Measurements from ENCODE around the gene LGALS7B. TPM values are rescaled to one million over a fixed set of nuclear protein-coding genes. Genes with fewer than 3 reads are reported as not detected.

Gene LGALS7B
- total and polyA plus RNA-seq, 2 experiments from 2014 or later, result 2.4 to 6.6 TPM

DNA sequence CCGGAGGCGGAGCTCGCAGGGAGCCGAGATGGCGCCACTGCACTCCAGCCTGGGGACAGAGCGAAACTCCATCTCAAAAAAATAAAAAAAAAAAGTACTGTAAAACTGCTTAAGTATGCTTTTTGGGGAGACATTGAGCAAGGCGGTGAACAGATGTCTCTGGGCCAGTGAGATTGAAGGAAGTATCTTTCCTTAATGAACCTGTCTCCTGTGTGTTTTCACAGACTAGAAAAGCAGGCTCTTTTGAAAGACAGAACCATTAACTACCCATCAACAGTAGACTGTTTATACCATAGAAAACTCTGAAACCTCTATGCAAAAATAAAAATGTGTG, 44.1 kb downstream of the LGALS7B start:
- ATAC-seq (no peak), DNase-seq (ENCODE audit: low spot score) (no peak)
- peak overlapping the region; percentile 56; the same call in 1 of the 2 replicates for H3K27ac Mint-ChIP-seq
- peaks cover 15% of the 10 kb centered on the region for H3K27me3 Mint-ChIP-seq (ENCODE audit: insufficient read depth, low read depth, poor library complexity)
- H4K20me1 ChIP-seq (replicated peaks; ENCODE audit: insufficient read depth), result peaks cover 9% of the 10 kb centered on the region
- no peaks in the 10 kb centered on the region for H3K9me2 ChIP-seq (ENCODE audit: insufficient read depth)
- H3K9me3 Mint-ChIP-seq, result no peaks in the 10 kb centered on the region
- peaks cover 8% of the 10 kb centered on the region; the same call in 1 of the 2 replicates for H3K79me2 ChIP-seq (replicated peaks; ENCODE audit: insufficient read depth)
- H3K4me3 Mint-ChIP-seq, result no peak overlapping the region
- H3K36me3 ChIP-seq (ENCODE audit: insufficient read depth), result peaks cover 21% of the 10 kb centered on the region
- H3K4me3 ChIP-seq, result no peak overlapping the region
- H3K4me2 ChIP-seq, result no peak overlapping the region
- peaks cover 18% of the 10 kb centered on the region for H3K4me1 ChIP-seq (ENCODE audit: insufficient read depth)
- H2AFZ ChIP-seq, result no peak overlapping the region
- H3K27ac ChIP-seq (ENCODE audit: low read depth), result peak overlapping the region; percentile 86
- no peak for TF ChIP-seq ZNF114 (CRISPR knock-in tag; IDR thresholded peaks at IDR 0.05)
- peaks cover 53% of the 10 kb centered on the region for H3K36me3 Mint-ChIP-seq (ENCODE audit: low read depth)
- H3F3A ChIP-seq (replicated peaks; ENCODE audit: low read depth), result peaks cover 55% of the 10 kb centered on the region
- peaks cover 13% of the 10 kb centered on the region for H3K4me1 Mint-ChIP-seq
- no peaks in the 10 kb centered on the region for H3K27me3 ChIP-seq (ENCODE audit: insufficient read depth)

- TF ChIP-seq ZNF462 (CRISPR knock-in tag; IDR thresholded peaks at IDR 0.05) (no peak), STAT1 (IDR thresholded peaks at IDR 0.05; ENCODE audit: unreplicated experiment) (no peak), CREB1 (CRISPR knock-in tag; IDR thresholded peaks at IDR 0.05; ENCODE audit: low read depth) (no peak), EZH2 (IDR thresholded peaks at IDR 0.05; ENCODE audit: low read depth, unreplicated experiment) (no peak), NANOG (IDR thresholded peaks at IDR 0.05; ENCODE audit: borderline replicate concordance) (no peak), ZNF331 (CRISPR knock-in tag; IDR thresholded peaks at IDR 0.05; ENCODE audit: low read depth) (no peak), ETS1 (IDR thresholded peaks at IDR 0.05) (no peak), JUNB (IDR thresholded peaks at IDR 0.05; ENCODE audit: unreplicated experiment) (no peak)
- H3K4me3 ChIP-seq, result no peak overlapping the region
- no peaks in the 10 kb centered on the region for H3K9me3 Mint-ChIP-seq
- H3K9me2 ChIP-seq (ENCODE audit: insufficient read depth), result no peaks in the 10 kb centered on the region
- peaks cover 65% of the 10 kb centered on the region for H3F3A ChIP-seq (replicated peaks; ENCODE audit: low read depth)
- ATAC-seq (no peak), DNase-seq (ENCODE audit: low spot score) (no peak)
- peaks cover 22% of the 10 kb centered on the region for H3K27me3 Mint-ChIP-seq (ENCODE audit: insufficient read depth, low read depth, poor library complexity)
- no peak overlapping the region for H3K4me2 ChIP-seq
- H3K79me2 ChIP-seq (replicated peaks; ENCODE audit: insufficient read depth), result peaks cover 4% of the 10 kb centered on the region; the same call in 1 of the 2 replicates
- H3K4me3 Mint-ChIP-seq, result no peak overlapping the region
- no peaks in the 10 kb centered on the region for H3K27me3 ChIP-seq (ENCODE audit: insufficient read depth)
- H3K4me1 ChIP-seq (ENCODE audit: insufficient read depth), result peaks cover 18% of the 10 kb centered on the region
- peak overlapping the region; percentile 80; the same call in 1 of the 2 replicates for H3K27ac ChIP-seq (ENCODE audit: low read depth)
- peaks cover 13% of the 10 kb centered on the region for H3K4me1 Mint-ChIP-seq
- H3K36me3 Mint-ChIP-seq (ENCODE audit: low read depth), result peaks cover 59% of the 10 kb centered on the region
- 0 out of 2 replicates have a peak overlapping the region, but pooled peaks have one; percentile 20 for H3K27ac Mint-ChIP-seq
- peaks cover 32% of the 10 kb centered on the region for H3K36me3 ChIP-seq (ENCODE audit: insufficient read depth)
- H2AFZ ChIP-seq, result no peak overlapping the region
- peaks cover 12% of the 10 kb centered on the region for H4K20me1 ChIP-seq (replicated peaks; ENCODE audit: insufficient read depth)
These were observed 45.1 kb downstream of the LGALS7B start for GRCh38 chr19:38834104-38834490.
